ENCODE data around the gene MERTK. TPM values are rescaled to one million over a fixed set of nuclear protein-coding genes. Genes with fewer than 3 reads are reported as not detected.
A peak's percentile ranks its signal among the peaks of the same experiment; 100 is the strongest.

MERTK gene
- total and polyA plus RNA-seq, 2 of the 13 experiments (the other 11 are each of a cell fraction or from before 2014, with no cell fraction given), result 37.3 to 44.7 TPM

GRCh38 chr2:111932841-111933291, 34.5 kb downstream of the MERTK start (continued):
- TF ChIP-seq ZBTB39 (CRISPR knock-in tag; IDR thresholded peaks at IDR 0.05) (no peak), ATF4 (CRISPR knock-in tag; IDR thresholded peaks at IDR 0.05) (no peak), CAMTA2 (CRISPR knock-in tag; IDR thresholded peaks at IDR 0.05; ENCODE audit: borderline replicate concordance) (no peak), ZHX1 (CRISPR knock-in tag; IDR thresholded peaks at IDR 0.05; ENCODE audit: low read depth) (no peak), HNF4A (CRISPR knock-in tag; IDR thresholded peaks at IDR 0.05) (peak; percentile 66; the same call in 1 of the 2 replicates), ZFP90 (CRISPR knock-in tag; IDR thresholded peaks at IDR 0.05; ENCODE audit: borderline replicate concordance) (no peak), U2AF2 (IDR thresholded peaks at IDR 0.05; ENCODE audit: low read depth, low read length) (no peak), NR3C1 (CRISPR knock-in tag; IDR thresholded peaks at IDR 0.05) (no peak), ZBTB42 (CRISPR knock-in tag; IDR thresholded peaks at IDR 0.05) (no peak), ZNF275 (CRISPR knock-in tag; IDR thresholded peaks at IDR 0.05; ENCODE audit: borderline replicate concordance) (no peak), YEATS4 (CRISPR knock-in tag; IDR thresholded peaks at IDR 0.05; ENCODE audit: borderline replicate concordance) (no peak), NFE2 (CRISPR knock-in tag; IDR thresholded peaks at IDR 0.05) (no peak), KLF15 (CRISPR knock-in tag; IDR thresholded peaks at IDR 0.05; ENCODE audit: borderline replicate concordance) (no peak), KLF12 (CRISPR knock-in tag; IDR thresholded peaks at IDR 0.05; ENCODE audit: borderline replicate concordance) (no peak), ZNF431 (CRISPR knock-in tag; IDR thresholded peaks at IDR 0.05; ENCODE audit: borderline replicate concordance, low read depth) (no peak), MAFK (conservative IDR thresholded peaks at IDR 0.05 in 1 of 2, IDR thresholded peaks at IDR 0.05 in 1 of 2; ENCODE audit: low read length in 2 of 2) (no peak), PHF8 (CRISPR knock-in tag; IDR thresholded peaks at IDR 0.05) (no peak), BCL3 (CRISPR knock-in tag; IDR thresholded peaks at IDR 0.05) (no peak), HOXA7 (CRISPR knock-in tag; IDR thresholded peaks at IDR 0.05) (no peak), HNRNPK (IDR thresholded peaks at IDR 0.05; ENCODE audit: low read depth, low read length, poor library complexity, severe bottlenecking) (no peak), NR2F2 (IDR thresholded peaks at IDR 0.05; ENCODE audit: borderline replicate concordance, low read depth) (peak; percentile 68; the same call in 1 of the 2 replicates), SMARCE1 (IDR thresholded peaks at IDR 0.05; ENCODE audit: borderline replicate concordance) (no peak)
